KG1 (cell line): ENCODE data around the gene NKX2-4.
"Not testable (repeated sequence)": the region's sequence is repeated elsewhere in the genome, so short reads cannot be mapped to it uniquely, and the experiment has no call there.

ENCODE experiments used
- DNase-seq: peaks from one replicate; lab custom pipeline; 2025; lab: John Stamatoyannopoulos, UW

NKX2-4 gene

DNA sequence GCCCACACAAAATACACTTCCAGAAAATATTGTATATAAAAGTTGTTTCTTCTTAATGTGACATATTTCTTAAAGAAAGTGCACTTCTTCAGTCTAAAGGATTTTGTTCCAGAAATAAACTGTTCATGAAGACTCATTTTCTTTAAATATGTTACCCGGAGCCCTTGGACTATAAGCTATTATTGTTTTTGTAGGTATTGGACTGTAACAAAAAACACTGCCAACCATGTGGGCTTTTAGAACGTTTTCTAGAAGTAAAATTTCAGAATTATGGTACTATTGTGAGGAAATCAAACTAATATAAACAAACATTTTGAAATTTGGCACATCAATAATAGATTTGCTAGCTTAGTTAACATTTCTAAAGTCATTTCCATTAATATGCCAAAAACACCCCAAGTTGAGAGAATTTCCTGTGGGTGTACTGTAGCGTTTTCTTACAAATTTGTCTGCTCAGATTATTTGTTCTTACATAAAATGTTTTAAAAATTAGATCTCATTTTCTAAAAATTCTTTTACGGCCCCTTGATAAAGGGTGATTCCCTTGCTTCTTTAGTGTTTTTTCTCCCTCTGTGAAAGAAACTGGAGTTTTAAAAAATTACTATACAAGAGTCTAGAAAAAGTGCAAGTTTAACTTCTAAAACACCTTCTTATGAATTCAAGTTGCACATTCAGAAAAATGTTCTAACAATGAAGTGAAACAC, 3.4 kb downstream of the NKX2-4 start:
- DNase-seq = no peak

DNA sequence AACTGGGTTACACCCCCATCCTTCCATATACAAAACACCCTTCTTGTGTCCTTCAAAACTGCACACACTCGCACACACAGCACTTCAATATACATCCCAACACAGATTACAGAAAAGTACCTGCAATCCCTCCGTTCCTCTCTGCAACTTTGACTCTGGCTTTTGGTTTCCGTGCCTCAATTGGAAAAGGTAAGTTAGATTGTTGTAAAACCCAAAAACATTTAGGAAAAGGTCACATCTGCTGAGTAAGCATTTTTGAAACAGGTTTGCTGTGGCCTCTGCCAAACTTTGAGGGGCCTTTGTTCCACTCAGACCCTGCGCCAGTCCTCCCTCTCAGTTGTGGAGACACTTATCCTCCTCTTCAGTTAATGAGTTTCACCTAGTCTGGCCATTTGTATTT, 4.2 kb downstream of the NKX2-4 start:
- no peak for DNase-seq

DNA sequence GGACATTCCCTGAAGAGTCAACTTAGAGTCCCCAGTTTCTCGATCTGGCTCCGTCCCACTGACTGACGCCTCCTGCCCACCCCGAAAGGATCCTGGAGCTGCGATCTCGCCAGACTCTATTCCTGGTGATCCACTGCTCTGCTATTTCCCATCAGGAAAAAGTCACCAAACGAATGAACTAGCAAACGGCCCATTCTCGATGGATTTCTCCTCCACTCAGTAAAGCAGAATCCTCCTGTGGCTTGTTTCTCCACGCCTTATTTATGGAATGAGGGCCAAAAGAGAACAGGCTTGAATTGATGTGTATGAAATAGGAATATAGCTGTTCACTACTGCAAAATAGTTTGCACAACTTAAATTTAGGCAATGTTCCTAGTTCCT, 5.4 kb downstream of the NKX2-4 start:
- DNase-seq = no peak

DNA sequence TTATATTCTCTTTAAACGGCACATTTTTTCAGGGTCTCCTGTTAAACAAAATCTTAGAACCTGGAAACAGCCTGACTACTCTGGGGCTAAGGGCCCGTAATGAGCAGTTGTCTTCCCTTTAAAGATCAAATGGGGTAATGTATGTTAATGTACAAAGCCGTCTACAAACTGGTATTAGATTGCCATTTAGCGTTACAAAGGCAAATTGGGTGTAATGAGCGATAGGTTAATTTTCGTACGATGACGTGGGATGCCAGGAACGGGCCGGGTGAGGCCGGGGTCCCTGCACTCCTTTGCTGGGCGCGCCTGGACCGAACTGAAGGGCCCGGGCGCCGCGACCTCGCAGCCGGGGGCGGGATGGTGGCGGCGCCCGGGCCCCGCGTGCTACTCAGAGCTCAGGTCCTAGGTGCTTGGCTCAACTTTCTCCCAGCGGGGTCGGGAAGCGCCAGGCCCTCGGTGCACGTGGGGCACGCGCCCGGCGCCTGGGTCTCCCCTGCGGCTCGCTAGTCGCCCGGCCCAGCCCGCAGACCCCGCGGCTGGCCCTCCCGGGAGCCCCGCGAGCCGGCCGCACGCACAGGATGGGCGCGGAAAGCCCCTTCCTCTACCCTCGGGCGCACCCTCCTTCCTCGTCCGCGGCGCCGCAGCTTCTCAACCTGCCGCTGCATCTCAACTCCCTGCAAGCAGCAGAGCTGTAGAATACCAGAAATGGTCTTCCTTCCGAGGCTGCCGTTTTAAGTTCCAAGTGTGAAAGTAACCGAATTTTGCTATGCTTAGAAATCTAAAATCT, 5.9 kb downstream of the NKX2-4 start:
- DNase-seq = no peak

DNA sequence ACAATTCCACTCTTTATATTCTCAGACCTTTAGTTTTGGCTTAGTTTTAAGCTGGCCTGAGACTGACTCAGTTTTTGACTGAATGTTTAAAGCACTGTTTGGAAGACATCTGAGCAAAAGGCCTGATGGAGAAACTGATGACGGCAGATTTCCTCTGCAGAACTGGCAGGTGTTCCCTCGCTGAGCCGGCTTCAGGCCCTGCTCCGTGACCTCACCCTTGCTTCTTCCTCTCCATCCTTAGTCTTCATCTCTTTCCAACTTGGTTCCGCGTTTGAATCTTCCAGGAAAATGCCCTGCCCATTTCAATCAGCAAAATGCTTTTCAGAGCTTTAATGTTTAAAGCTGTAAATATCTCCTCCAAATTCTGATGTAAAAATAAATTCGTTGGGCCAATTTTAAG, 6.6 kb downstream of the NKX2-4 start:
- no peak for DNase-seq

DNA sequence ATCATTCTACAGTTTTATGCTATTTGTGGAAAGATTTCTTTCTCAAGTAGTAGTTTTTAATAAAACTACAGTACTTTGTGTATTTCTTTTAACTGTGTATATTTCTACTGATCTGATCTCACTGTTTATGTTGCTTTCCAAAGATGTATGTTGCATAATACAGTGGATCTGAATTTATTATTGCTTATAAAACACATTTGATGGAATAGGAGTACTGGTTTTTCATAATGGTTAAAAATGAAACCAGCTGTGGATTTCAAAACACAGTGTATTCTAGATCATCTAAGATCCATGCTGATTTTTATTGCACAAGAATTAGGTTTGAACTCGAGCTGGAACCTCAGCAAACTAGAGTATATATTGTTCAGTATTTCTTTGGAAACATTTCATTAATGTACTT, 8.0 kb downstream of the NKX2-4 start:
- no peak for DNase-seq

DNA sequence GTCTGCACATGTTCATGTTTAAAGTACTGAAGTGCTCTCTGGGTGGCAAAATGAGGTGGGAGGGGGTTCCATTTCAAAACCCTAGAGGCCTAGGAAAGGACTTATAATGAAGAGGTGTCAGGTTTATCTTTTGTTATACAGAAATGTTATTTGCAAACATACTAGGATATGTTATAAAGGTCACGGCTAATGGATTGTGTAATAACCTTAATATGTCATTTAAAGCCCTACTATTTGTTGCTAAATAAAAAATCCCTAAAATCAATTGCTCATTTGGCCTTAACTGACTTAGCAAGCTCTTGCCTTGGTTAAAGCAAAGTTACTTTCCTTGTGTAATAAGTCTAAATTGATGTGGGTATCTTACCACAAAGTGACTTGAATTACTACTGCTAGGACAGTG, 8.8 kb downstream of the NKX2-4 start:
- DNase-seq = no peak

DNA sequence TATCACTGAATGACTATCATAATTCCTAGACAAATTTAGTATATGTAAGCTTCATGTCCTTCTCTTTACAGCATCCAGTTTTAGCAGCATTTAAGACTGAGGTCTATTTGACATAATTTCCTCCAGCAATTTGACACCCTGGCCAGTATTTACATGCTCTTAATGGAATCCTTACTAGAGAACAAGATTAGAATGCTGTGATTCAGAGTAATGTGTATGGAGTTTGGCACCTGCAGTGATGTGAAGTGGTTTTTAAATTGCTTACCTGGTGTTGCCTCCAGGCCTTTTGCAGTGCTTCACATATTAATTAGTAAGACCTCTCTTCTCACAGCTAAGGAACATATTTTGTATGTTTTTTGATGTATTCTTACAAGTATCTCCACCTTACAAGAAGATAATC, 9.8 kb downstream of the NKX2-4 start:
- no peak for DNase-seq

DNA sequence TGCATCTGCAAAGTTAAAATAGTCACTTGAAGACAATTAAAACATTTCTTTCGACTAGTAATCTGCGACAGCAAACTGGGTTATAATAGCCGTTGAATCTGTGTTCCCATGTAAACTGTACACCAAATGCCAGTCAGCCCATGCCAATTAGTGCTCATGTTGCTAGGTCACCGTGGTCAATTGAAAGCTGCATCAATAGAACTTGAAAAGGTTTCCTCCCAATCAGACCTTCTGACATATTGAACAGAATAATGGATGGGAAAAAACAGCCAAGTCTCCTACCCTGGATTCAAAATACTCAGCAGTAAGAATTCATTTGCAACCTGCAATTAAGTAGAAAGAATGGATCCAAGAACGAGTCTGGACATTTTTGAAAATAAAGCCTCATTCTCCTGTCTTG, 11.2 kb downstream of the NKX2-4 start:
- no peak for DNase-seq

DNA sequence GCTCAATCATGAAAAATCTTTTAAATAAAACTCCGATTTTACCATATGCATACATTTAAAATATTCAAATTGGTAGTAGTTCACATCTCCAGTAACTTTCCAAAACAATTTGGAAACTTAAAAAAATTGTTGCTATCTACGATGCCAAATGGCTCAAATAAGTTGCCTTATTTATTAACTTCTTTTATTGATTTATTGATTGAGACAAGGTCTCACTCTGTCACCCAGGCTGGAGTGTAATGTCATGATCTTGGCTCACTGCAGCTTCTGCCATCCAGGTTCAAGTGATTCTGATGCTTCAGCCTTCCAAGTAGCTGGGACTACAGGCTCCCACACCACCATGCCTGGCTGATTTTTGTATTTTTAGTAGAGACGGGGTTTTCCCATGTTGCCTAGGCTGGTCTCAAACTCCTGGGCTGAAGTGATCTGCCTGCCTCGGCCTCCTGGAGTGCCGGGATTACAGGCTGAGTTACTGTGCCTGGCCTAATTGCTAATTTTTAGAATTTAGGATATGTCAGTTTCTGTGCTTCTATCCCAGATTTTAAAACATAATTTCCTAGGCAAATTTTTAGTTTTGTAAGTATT, 12.9 kb downstream of the NKX2-4 start:
- no peak for DNase-seq

DNA sequence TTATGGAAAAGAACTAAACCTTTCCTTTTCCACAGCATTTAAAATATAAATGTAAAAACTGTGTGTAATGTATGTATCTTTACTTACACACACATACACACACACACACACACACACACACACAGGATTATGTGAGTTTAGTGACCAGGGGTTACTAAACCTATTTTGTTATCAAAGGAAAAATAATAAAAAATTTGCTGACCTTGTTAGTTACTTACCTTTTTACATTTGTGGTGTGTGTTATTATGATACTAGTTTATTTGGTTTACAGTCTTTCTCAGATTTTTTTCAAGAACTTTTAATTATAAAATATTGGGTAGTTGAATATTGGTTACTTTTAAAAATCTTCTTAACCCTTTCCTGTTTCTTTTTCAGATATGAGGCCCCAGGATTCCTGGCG, 15.7 kb downstream of the NKX2-4 start:
- DNase-seq = no peak

DNA sequence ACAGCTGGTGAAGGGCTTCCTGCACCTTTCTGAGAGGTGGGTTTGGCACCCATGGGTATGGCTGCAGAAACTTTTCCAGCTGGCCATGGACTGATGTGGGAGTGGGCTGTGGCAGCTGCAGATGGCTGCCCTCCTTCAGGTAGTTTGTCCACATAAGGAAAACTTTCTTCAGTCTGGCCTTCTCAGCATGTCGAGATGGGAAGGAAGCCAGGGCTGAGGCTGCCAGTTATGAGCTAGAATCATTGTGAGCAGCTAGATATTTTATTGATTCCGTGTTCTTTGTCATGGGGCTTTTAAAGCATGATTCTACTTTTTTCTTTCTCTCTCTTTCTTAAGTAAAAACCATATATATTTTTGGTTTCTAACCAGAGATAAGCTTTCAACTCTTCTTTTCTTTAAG, 16.6 kb downstream of the NKX2-4 start:
- no peak for DNase-seq

DNA sequence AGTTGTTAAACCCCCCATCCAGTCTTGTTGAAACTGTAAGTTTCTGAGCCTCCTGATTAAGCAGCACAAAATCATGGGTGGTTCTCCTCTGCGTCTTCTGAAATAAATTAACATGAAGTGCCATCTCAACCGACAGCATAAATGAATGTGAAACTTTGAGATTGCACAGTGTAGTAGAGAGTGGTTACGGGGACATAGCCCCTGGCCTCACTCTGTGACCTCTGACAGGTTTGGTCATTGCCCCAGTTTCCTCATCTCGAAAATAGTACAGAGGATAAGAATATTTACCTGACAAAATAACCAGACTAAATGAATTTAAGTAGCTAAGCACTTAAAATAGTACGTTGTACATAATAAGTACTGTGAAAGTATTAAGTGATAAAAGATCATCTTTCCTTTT, 19.1 kb downstream of the NKX2-4 start:
- DNase-seq = no peak

DNA sequence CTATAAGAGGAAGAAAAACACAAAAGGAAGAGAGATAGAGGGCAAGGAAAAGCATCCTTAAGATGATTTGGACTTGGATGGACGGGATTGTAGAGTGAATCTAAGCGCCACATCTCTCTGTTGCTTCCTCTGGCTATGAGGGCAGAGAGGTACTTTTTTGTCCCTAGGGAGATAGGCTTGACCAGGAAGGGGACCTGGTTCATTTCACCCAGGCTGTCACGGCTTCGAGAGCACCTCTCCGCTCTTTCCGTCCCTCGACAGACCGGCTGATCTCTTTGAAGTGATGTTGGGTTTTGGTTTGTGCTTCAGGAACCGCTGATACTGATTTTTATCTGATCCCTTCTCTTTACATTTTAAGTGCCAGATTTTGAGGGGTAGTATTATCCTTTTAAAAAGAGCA, 19.6 kb downstream of the NKX2-4 start:
- DNase-seq = no peak

DNA sequence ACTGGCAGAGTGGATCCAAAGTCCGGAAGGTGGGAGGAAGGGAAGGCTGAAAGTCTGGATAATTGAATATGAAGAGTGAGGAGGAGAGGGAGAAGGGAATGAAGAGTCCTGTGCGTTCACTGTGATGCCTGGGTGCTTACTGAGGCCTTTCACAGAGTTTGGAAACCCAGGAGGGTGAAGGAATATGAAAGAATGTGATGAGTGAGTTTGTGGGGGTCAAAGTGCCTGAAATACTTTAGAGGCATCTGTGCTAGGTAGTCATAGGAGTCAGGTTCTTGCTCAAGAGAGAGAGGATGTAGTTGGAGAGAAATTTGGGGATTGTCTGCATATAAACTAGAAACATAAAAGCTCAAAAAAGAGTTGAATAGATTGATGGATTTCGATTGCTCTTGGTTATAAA, 20.7 kb downstream of the NKX2-4 start:
- no peak for DNase-seq

DNA sequence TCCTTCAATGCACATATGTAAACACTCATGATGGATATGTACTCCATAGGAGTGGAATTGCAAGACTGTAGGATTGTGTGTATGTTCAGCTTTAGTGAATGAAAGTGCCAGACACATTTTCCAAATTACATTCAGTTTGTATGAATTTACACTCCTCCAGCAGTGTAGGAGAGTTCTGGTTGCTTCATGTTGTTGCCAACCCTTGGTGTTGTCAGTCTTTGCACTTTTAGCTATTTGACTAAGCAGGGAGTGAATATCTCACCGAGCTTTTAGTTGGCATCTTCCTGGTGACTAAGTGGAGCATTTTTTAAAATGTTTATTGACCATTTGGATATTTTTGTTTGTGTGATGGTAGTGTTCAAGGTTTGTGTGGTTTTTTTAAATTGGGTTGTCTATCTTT, 23.9 kb downstream of the NKX2-4 start:
- DNase-seq = no peak

DNA sequence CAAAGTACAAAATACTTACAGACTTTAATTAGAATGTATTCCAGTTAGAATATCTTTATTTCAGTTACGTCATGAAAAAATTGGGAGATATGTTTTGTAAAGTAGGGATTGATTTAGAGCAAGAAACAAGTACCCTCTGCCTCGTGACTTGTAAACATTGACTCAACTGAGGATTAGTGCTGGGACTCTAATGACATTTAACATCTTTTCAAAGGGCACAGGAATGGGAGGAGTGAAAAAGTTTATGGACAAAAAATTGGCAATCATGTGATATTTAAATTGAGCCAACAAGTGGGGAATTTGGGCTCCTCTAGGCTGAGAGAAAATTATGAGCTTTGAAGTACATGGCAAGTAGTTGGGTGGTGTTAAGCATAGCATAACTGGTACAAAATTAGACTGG, 25.3 kb downstream of the NKX2-4 start:
- DNase-seq = no peak

DNA sequence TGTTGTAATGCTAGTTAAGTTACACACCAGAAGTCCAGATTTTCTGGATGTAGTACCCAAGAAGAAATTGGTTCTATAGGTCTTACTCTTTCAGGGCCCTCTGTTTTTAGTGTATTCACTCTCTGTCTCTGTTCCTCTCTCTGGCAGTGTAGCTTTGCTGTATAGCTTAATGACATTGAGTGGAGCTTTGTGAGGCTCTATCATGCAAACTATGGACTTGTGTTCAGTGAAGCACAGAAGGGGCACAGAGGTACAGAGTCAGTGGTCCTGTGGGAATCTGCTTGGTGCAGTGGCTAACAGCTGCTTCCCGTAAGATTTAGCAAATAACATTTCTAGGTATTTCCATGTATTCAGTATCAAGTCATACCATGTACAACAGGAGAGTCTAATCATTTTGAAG, 26.1 kb downstream of the NKX2-4 start:
- no peak for DNase-seq

DNA sequence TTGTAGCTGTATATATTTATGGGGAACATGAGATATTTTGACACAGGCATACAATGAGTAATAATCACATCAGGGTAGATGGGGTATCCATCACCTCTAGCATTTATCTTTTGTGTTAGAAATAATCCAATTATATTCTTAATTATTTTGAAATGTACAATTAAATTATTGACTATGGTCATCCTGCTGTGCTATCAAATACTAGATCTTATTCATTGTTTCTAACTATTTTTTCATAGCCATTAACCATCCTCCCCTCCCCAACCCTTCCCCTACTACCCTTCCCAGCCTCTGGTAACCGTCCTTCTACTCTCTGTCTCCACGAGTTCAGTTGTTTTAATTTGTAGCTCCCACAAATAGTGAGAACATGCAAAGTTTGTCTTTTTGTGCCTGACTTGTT, 28.5 kb downstream of the NKX2-4 start:
- DNase-seq = no peak

DNA sequence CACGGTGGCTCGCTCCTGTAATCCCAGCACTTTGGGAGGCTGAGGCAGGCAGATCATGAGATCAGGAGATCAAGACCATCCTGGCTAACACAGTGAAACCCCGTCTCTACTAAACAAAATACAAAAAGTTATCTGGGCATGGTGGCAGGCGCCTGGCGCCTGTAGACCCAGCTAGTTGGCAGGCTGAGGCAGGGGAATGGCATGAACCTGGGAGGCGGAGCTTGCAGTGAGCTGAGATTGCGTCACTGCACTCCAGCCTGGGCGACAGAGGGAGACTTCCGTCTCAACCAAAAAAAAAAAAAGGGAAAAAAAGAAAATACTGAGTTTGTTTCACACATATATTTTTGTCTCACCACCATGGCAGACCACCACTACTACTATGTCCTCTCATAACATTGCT, 31.1 kb downstream of the NKX2-4 start:
- DNase-seq = not testable (repeated sequence)

DNA sequence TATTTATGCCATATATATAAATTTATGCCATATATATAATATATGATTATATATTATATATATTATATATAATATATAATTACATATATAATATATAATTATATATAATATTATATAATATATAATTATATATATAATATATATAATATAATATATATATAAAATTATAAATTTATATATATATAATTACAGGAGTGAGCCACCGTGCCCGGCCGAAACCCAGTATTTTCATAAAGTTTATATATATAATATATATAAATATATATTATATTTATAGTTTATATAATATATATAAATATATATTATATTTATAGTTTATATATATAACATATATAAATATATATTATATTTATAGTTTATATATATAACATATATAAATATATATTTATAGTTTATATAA, 31.6 kb downstream of the NKX2-4 start:
- DNase-seq = no peak

DNA sequence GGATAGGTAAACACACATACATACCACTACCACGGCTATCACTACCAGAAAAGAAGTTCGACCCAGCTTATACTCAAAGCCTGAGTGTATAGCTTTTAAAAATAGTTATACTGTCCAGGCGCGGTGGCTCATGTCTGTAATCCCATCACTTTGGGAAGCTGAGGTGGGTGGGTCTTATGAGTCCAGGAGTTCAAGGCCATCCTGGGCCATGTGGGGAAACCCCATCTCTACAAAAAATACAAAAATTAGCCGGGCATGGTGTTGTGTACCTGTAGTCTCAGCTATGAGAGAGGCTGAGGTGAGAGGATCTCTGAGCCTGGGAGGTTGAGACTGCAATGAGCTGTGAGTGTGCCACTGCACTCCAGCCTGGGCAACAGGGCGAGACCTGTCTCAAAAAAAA, 32.9 kb downstream of the NKX2-4 start:
- no peak for DNase-seq

DNA sequence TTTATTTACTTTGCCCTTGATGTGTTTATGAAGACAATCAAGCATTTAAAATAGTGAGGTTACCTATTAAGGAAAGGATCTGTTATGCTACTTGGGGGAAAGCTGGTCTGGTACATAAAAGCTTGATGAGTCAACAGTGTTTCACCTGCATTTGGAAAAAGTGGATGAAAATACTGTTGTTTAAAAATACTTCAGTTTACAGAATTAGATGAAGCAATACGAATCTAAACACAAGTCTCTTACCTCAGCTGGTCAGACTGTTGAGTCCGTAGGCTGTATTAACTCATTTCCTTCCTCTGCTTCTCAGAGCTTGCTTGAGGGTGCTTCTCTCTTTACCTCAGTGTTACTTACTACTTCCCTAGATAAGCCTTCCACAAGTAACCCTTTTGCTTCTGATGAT, 36.1 kb downstream of the NKX2-4 start:
- no peak for DNase-seq

DNA sequence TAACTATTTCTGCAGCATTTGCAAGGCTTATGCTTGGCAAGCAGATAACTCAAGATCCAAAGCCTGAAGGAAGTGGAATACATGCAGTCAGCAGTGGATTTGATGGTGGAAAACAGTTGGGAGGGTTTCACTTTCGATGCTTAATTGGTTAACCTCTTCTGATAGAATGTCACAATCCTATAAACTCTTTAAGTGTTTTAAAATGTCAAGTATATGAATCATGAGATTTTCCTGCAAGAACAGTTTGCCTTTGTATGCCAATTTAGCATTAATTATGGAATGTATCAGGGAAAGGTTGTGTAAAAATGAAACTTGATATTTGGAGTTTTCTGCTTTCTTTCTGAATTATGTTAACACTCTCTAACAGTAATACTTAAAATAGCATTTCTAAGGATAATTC, 36.6 kb downstream of the NKX2-4 start:
- DNase-seq = no peak
